Karpas-422 (cell line): Measurements from ENCODE around the gene RNU6-1. TPM values are rescaled to one million over a fixed set of nuclear protein-coding genes. Genes with fewer than 3 reads are reported as not detected.

Experiments
- DNase-seq: peaks from one replicate; pipeline ENCODE4 v3.0.0-alpha.2; 2015
- H2AFZ ChIP-seq: fragments of 200-600 bp; sonication (generic); 2 replicates; pipeline ENCODE4 v1.6.1; 2014; ENCODE audit warnings: antibody characterized with exemption, low read length, mixed read lengths
- H3K27ac ChIP-seq: fragments of 200-600 bp; sonication (generic); 2 replicates; pipeline ENCODE4 v1.5.1; 2014; ENCODE audit warnings: mild to moderate bottlenecking, low read length, moderate library complexity
- H3K27me3 ChIP-seq: fragments of 200-600 bp; sonication (generic); 2 replicates; pipeline ENCODE4 v1.6.1; 2014; ENCODE audit warnings: low read length, mixed read lengths
- H3K36me3 ChIP-seq: fragments of 200-600 bp; sonication (generic); 2 replicates; pipeline ENCODE4 v1.6.1; 2014; ENCODE audit warnings: low read length, mixed read lengths; ENCODE audit not compliant: insufficient read depth
- H3K4me1 ChIP-seq: fragments of 200-600 bp; sonication (generic); 2 replicates; pipeline ENCODE4 v1.6.1; 2014; ENCODE audit warnings: mild to moderate bottlenecking, low read length, mixed read lengths
- H3K4me2 ChIP-seq: fragments of 200-600 bp; sonication (generic); 2 replicates; pipeline ENCODE4 v1.6.1; 2014; ENCODE audit warnings: low read length, low read depth, mild to moderate bottlenecking; ENCODE audit not compliant: poor library complexity, severe bottlenecking
- H3K4me3 ChIP-seq: fragments of 200-600 bp; sonication (generic); 2 replicates; pipeline ENCODE4 v1.5.1; 2014; ENCODE audit warnings: mild to moderate bottlenecking, antibody characterized with exemption, low read length, mixed read lengths
- H3K79me2 ChIP-seq: fragments of 200-600 bp; sonication (generic); 2 replicates; pipeline ENCODE4 v1.6.1; 2014; ENCODE audit warnings: mild to moderate bottlenecking, low read length, mixed read lengths
- H3K9ac ChIP-seq: fragments of 200-600 bp; sonication (generic); 2 replicates; pipeline ENCODE4 v1.6.0; 2014; ENCODE audit warnings: low read length
- H3K9me2 ChIP-seq: fragments of 200-600 bp; sonication (generic), shearing (Covaris generic); replicated peaks from 2 replicates; pipeline ENCODE4 v1.6.0; 2014; ENCODE audit warnings: mild to moderate bottlenecking, low read length, moderate library complexity; ENCODE audit not compliant: insufficient read depth
- H3K9me3 ChIP-seq: fragments of 300-700, 200-600 bp; sonication (generic); 2 replicates; pipeline ENCODE4 v1.6.1; 2014; ENCODE audit warnings: low read length, mixed read lengths
- H4K20me1 ChIP-seq: fragments of 200-600 bp; sonication (generic); 2 replicates; pipeline ENCODE4 v1.6.1; 2014; ENCODE audit warnings: mild to moderate bottlenecking, antibody characterized with exemption, low read length, low read depth; ENCODE audit not compliant: insufficient read depth
- total RNA-seq: library from RNA; depleted of rRNA; stranded (reverse); fragments of >200 nt; shearing (Covaris generic); gene quantifications from 2 replicates; pipeline ENCODE4 v1.2.3, GENCODE V29; 2014; ENCODE audit warnings: low replicate concordance

Gene RNU6-1
- total RNA-seq, 1 experiment from 2014 or later, result not detected

GRCh38 chr15:67801142-67801541 is 38.7 kb downstream of the RNU6-1 start:
- Histone ChIP-seq H3K9me2 (no peaks in the 10 kb centered on the region), H3K27me3 (no peaks in the 10 kb centered on the region), H3K4me1 (peaks cover 17% of the 10 kb centered on the region), H2AFZ (no peak overlapping the region), H3K27ac (no peak overlapping the region), H3K4me3 (no peak overlapping the region), H3K36me3 (no peaks in the 10 kb centered on the region), H4K20me1 (no peaks in the 10 kb centered on the region), H3K79me2 (no peaks in the 10 kb centered on the region), H3K4me2 (no peak overlapping the region), H3K9ac (no peak overlapping the region), H3K9me3 (no peaks in the 10 kb centered on the region)
- no peak for DNase-seq

- Histone ChIP-seq H3K27me3 (no peaks in the 10 kb centered on the region), H3K27ac (no peak overlapping the region), H3K4me1 (peaks cover 17% of the 10 kb centered on the region), H3K79me2 (no peaks in the 10 kb centered on the region), H3K9me2 (no peaks in the 10 kb centered on the region), H2AFZ (no peak overlapping the region), H3K36me3 (0 out of 2 replicates have a peak, but pooled peaks cover 5% of the 10 kb centered on the region), H4K20me1 (no peaks in the 10 kb centered on the region), H3K9me3 (no peaks in the 10 kb centered on the region), H3K4me2 (no peak overlapping the region), H3K4me3 (no peak overlapping the region), H3K9ac (no peak overlapping the region)
- no peak for DNase-seq
Observed at GRCh38 chr15:67799801-67800205, 40.0 kb downstream of the RNU6-1 start.

- no peak overlapping the region for H2AFZ ChIP-seq
- no peaks in the 10 kb centered on the region for H3K27me3 ChIP-seq
- H3K9me2 ChIP-seq, result no peaks in the 10 kb centered on the region
- H3K9ac ChIP-seq, result no peak overlapping the region
- no peaks in the 10 kb centered on the region for H3K9me3 ChIP-seq
- no peaks in the 10 kb centered on the region for H3K4me1 ChIP-seq
- H3K4me3 ChIP-seq, result no peak overlapping the region
- no peaks in the 10 kb centered on the region for H4K20me1 ChIP-seq
- no peak overlapping the region for H3K4me2 ChIP-seq
- no peaks in the 10 kb centered on the region for H3K79me2 ChIP-seq
- H3K27ac ChIP-seq, result no peak overlapping the region
- DNase-seq, result no peak
- 0 out of 2 replicates have a peak, but pooled peaks cover 5% of the 10 kb centered on the region for H3K36me3 ChIP-seq
Observed at GRCh38 chr15:67796196-67797127, 43.4 kb downstream of the RNU6-1 start.

- no peaks in the 10 kb centered on the region for H3K27me3 ChIP-seq
- no peak overlapping the region for H3K27ac ChIP-seq
- H3K9me2 ChIP-seq, result no peaks in the 10 kb centered on the region
- no peak overlapping the region for H2AFZ ChIP-seq
- 0 out of 2 replicates have a peak, but pooled peaks cover 5% of the 10 kb centered on the region for H3K36me3 ChIP-seq
- H3K4me1 ChIP-seq, result no peaks in the 10 kb centered on the region
- no peaks in the 10 kb centered on the region for H4K20me1 ChIP-seq
- no peak overlapping the region for H3K4me3 ChIP-seq
- no peak overlapping the region for H3K9ac ChIP-seq
- no peaks in the 10 kb centered on the region for H3K9me3 ChIP-seq
- no peak overlapping the region for H3K4me2 ChIP-seq
- no peak for DNase-seq
- H3K79me2 ChIP-seq, result no peaks in the 10 kb centered on the region
Observed at GRCh38 chr15:67794832-67795574, 44.8 kb downstream of the RNU6-1 start.

- H3K9me2 ChIP-seq, result no peaks in the 10 kb centered on the region
- no peak overlapping the region; the same call in 1 of the 2 replicates for H3K27ac ChIP-seq
- H3K4me1 ChIP-seq, result no peaks in the 10 kb centered on the region
- no peaks in the 10 kb centered on the region for H4K20me1 ChIP-seq
- DNase-seq, result no peak
- H3K9me3 ChIP-seq, result no peaks in the 10 kb centered on the region
- no peak overlapping the region for H2AFZ ChIP-seq
- 0 out of 2 replicates have a peak, but pooled peaks cover 5% of the 10 kb centered on the region for H3K36me3 ChIP-seq
- no peaks in the 10 kb centered on the region for H3K27me3 ChIP-seq
- no peak overlapping the region for H3K4me2 ChIP-seq
- H3K4me3 ChIP-seq, result no peak overlapping the region
- no peak overlapping the region for H3K9ac ChIP-seq
- no peaks in the 10 kb centered on the region for H3K79me2 ChIP-seq
Observed at GRCh38 chr15:67792250-67792942, 47.4 kb downstream of the RNU6-1 start.

- Histone ChIP-seq H3K9ac (no peak overlapping the region), H2AFZ (no peak overlapping the region), H3K27ac (no peak overlapping the region), H3K4me3 (no peak overlapping the region), H3K4me2 (no peak overlapping the region), H3K9me3 (no peaks in the 10 kb centered on the region), H3K36me3 (0 out of 2 replicates have a peak, but pooled peaks cover 5% of the 10 kb centered on the region), H3K79me2 (no peaks in the 10 kb centered on the region), H3K27me3 (no peaks in the 10 kb centered on the region), H3K9me2 (no peaks in the 10 kb centered on the region), H3K4me1 (no peaks in the 10 kb centered on the region), H4K20me1 (no peaks in the 10 kb centered on the region)
- DNase-seq, result no peak
Observed at GRCh38 chr15:67790610-67791319, 49.1 kb downstream of the RNU6-1 start.
